H9 (cell line): Measurements from ENCODE around the gene SEPTIN7. TPM values are rescaled to one million over a fixed set of nuclear protein-coding genes. Genes with fewer than 3 reads are reported as not detected.
A peak's percentile ranks its signal among the peaks of the same experiment; 100 is the strongest.

Source experiments
- DNase-seq: peaks from one replicate; pipeline ENCODE4 v3.0.0-alpha.2; 2017
- H2AFZ ChIP-seq: one replicate; pipeline ENCODE4 v1.6.1; 2013; ENCODE audit warnings: mild to moderate bottlenecking, low read length, control low read depth, moderate library complexity
- H2AK5ac ChIP-seq: 2 replicates; pipeline ENCODE4 v1.6.1; 2013; ENCODE audit warnings: low read length, control low read depth, mixed read lengths; ENCODE audit not compliant: insufficient read length
- H2BK120ac ChIP-seq: one replicate; pipeline ENCODE4 v1.6.1; 2013; ENCODE audit warnings: low read depth, mild to moderate bottlenecking, low read length, control low read depth, inconsistent platforms; ENCODE audit not compliant: poor library complexity, severe bottlenecking
- H2BK12ac ChIP-seq: 2 replicates; pipeline ENCODE4 v1.6.1; 2013; ENCODE audit warnings: low read length, control low read depth, mixed read lengths, low read depth; ENCODE audit not compliant: insufficient read length
- H2BK15ac ChIP-seq: 2 replicates; pipeline ENCODE4 v1.6.1; 2013; ENCODE audit warnings: low read depth, low read length, control low read depth
- H2BK20ac ChIP-seq: one replicate; pipeline ENCODE4 v1.6.1; 2013; ENCODE audit warnings: low read depth, mild to moderate bottlenecking, low read length, control low read depth, inconsistent platforms; ENCODE audit not compliant: poor library complexity, severe bottlenecking
- H2BK5ac ChIP-seq: 2 replicates; pipeline ENCODE4 v1.6.1; 2013; ENCODE audit warnings: low read length, control low read depth, mixed read lengths; ENCODE audit not compliant: insufficient read length
- H3K14ac ChIP-seq: 2 replicates; pipeline ENCODE4 v1.6.1; 2013; ENCODE audit warnings: low read length, control low read depth; ENCODE audit not compliant: insufficient read depth
- H3K18ac ChIP-seq: 2 replicates; pipeline ENCODE4 v1.6.1; 2013; ENCODE audit warnings: low read depth, mild to moderate bottlenecking, mixed read lengths, low read length, control low read depth; ENCODE audit not compliant: insufficient read length
- H3K23ac ChIP-seq: 2 replicates; pipeline ENCODE4 v1.6.1; 2013; ENCODE audit warnings: low read length, control low read depth, mixed read lengths, low read depth; ENCODE audit not compliant: insufficient read length
- H3K23me2 ChIP-seq: 2 replicates; pipeline ENCODE4 v1.6.1; 2013; ENCODE audit warnings: low read depth, mild to moderate bottlenecking, mixed read lengths, low read length, control low read depth; ENCODE audit not compliant: insufficient read length, poor library complexity, severe bottlenecking
- H3K27ac ChIP-seq: 2 replicates; pipeline ENCODE4 v1.5.1; 2013; ENCODE audit warnings: low read length, control low read depth, mixed read lengths, low read depth; ENCODE audit not compliant: insufficient read length
- H3K27me3 ChIP-seq: 2 replicates; pipeline ENCODE4 v1.6.1; 2013; ENCODE audit warnings: low read length, control low read depth, inconsistent platforms; ENCODE audit not compliant: insufficient read depth
- H3K4ac ChIP-seq: 2 replicates; pipeline ENCODE4 v1.6.1; 2013; ENCODE audit warnings: low read depth, mild to moderate bottlenecking, control low read depth, inconsistent platforms, low read length, moderate library complexity
- H3K4me1 ChIP-seq: 2 replicates; pipeline ENCODE4 v1.6.1; 2013; ENCODE audit warnings: low read length, control low read depth, inconsistent platforms; ENCODE audit not compliant: insufficient read depth
- H3K4me2 ChIP-seq: 2 replicates; pipeline ENCODE4 v1.6.1; 2013; ENCODE audit warnings: low read length, control low read depth, mixed read lengths; ENCODE audit not compliant: insufficient read length, insufficient read depth
- H3K56ac ChIP-seq: 2 replicates; pipeline ENCODE4 v1.6.1; 2013; ENCODE audit warnings: low read depth, mild to moderate bottlenecking, mixed read lengths, low read length, control low read depth; ENCODE audit not compliant: insufficient read length
- H3K79me1 ChIP-seq: 2 replicates; pipeline ENCODE4 v1.6.1; 2013; ENCODE audit warnings: low read depth, mild to moderate bottlenecking, moderate library complexity, low read length, control low read depth, inconsistent platforms; ENCODE audit not compliant: insufficient read depth, poor library complexity, severe bottlenecking
- H3K79me2 ChIP-seq: 2 replicates; pipeline ENCODE4 v1.6.1; 2013; ENCODE audit warnings: low read length, control low read depth, inconsistent platforms; ENCODE audit not compliant: insufficient read depth
- H3K9ac ChIP-seq: 2 replicates; pipeline ENCODE4 v1.6.1; 2013; ENCODE audit warnings: low read length, control low read depth, mixed read lengths; ENCODE audit not compliant: insufficient read length; ENCODE audit errors: extremely low read depth
- H3K9me3 ChIP-seq: one replicate; pipeline ENCODE4 v1.6.1; 2013; ENCODE audit warnings: low read depth, low read length, inconsistent platforms; ENCODE audit not compliant: control insufficient read depth
- H3T11ph ChIP-seq: one replicate; pipeline ENCODE4 v1.6.1; 2013; ENCODE audit warnings: mild to moderate bottlenecking, low read length, control low read depth, inconsistent platforms
- H4K20me1 ChIP-seq: one replicate; pipeline ENCODE4 v1.6.1; 2013; ENCODE audit not compliant: control insufficient read depth, insufficient read length, insufficient read depth
- H4K5ac ChIP-seq: 2 replicates; pipeline ENCODE4 v1.6.1; 2013; ENCODE audit warnings: low read depth, mild to moderate bottlenecking, mixed read lengths, low read length, control low read depth; ENCODE audit not compliant: insufficient read length
- H4K8ac ChIP-seq: replicated peaks from 2 replicates; pipeline ENCODE4 v1.6.1; 2013; ENCODE audit warnings: low read length, control low read depth, mixed read lengths, low read depth; ENCODE audit not compliant: insufficient read length
- H4K91ac ChIP-seq: 2 replicates; pipeline ENCODE4 v1.6.1; 2013; ENCODE audit warnings: low read depth, mild to moderate bottlenecking, moderate library complexity, mixed read lengths, low read length, control low read depth; ENCODE audit not compliant: insufficient read length
- H3K27ac Mint-ChIP-seq, 3 experiments: 2 replicates in 2 of 3; 3 replicates in 1 of 3; pipeline ENCODE4 v1.8.0; 2020 to 2021; ENCODE audit warnings: mixed read lengths in 3 of 3, mild to moderate bottlenecking in 1 of 3, moderate library complexity in 1 of 3
- H3K27me3 Mint-ChIP-seq: 2 replicates; pipeline ENCODE4 v1.8.0; 2021; ENCODE audit warnings: low read depth, mild to moderate bottlenecking, moderate library complexity, mixed read lengths
- H3K36me3 Mint-ChIP-seq, 3 experiments: 2 replicates in 2 of 3; 3 replicates in 1 of 3; pipeline ENCODE4 v1.8.0; 2020 to 2021; ENCODE audit warnings: low read depth in 3 of 3, mixed read lengths in 3 of 3; ENCODE audit not compliant: insufficient read depth in 1 of 3
- H3K4me1 Mint-ChIP-seq, 2 experiments: 2 replicates each; pipeline ENCODE4 v1.8.0; 2020; ENCODE audit warnings: mixed read lengths in 2 of 2
- H3K4me3 Mint-ChIP-seq, 2 experiments: 2 replicates in 1 of 2; 3 replicates in 1 of 2; pipeline ENCODE4 v1.8.0; 2020 to 2021; ENCODE audit warnings: mild to moderate bottlenecking in 2 of 2, mixed read lengths in 2 of 2, moderate library complexity in 1 of 2
- H3K9me3 Mint-ChIP-seq, 2 experiments: 2 replicates in 1 of 2; 3 replicates in 1 of 2; pipeline ENCODE4 v1.8.0; 2020; ENCODE audit warnings: mild to moderate bottlenecking in 2 of 2, mixed read lengths in 2 of 2, moderate library complexity in 1 of 2
- CTCF ChIP-seq: fragments of 200-600 bp; sonication (generic); conservative IDR thresholded peaks from 3 replicates; pipeline ENCODE4 v1.8.0; 2021; ENCODE audit warnings: antibody characterized with exemption, mild to moderate bottlenecking
- WGBS: extraction: QIAGEN DNeasy Blood & Tissue Kit; methylation state at CpG from one replicate; pipeline ENCODE4 v1.1.7; 2013; ENCODE audit warnings: missing lambda C conversion rate, low lambda C conversion rate, mixed read lengths; ENCODE audit not compliant: insufficient read length; ENCODE audit errors: extremely low coverage; 5-methylcytosine and 5-hydroxymethylcytosine counted together
- total RNA-seq: library from RNA; stranded (reverse); gene quantifications from 2 replicates; pipeline ENCODE4 v1.2.1, GENCODE V29; 2021

SEPTIN7 gene
- total RNA-seq, 1 experiment from 2014 or later: 184 TPM

- H4K91ac ChIP-seq: no peak overlapping the region
- peaks cover 7 to 20% of the 10 kb centered on the region in 2 experiments; a peak in 4 of 5 replicates for H3K9me3 Mint-ChIP-seq
- no peak for DNase-seq
- no peaks in the 10 kb centered on the region for H3K27me3 ChIP-seq
- no peak overlapping the region for H3K27ac ChIP-seq
- peaks cover 7% of the 10 kb centered on the region for H3K79me1 ChIP-seq
- no CpG with 5 or more reads among the region's 2 CpGs for WGBS
- H3K27me3 Mint-ChIP-seq: no peaks in the 10 kb centered on the region
- H3K56ac ChIP-seq: no peak overlapping the region
- peak overlapping the region in 1 of 3 experiments; percentile 9; a peak in 1 of 7 replicates for H3K27ac Mint-ChIP-seq
- no peak overlapping the region for H3T11ph ChIP-seq
- H3K79me2 ChIP-seq: peaks cover 43% of the 10 kb centered on the region; the same call in 1 of the 2 replicates
- H3K36me3 Mint-ChIP-seq: peaks cover 0 to 20% (median 11%) of the 10 kb centered on the region in 3 experiments; a peak in 5 of 7 replicates
- H3K4me3 Mint-ChIP-seq: no peak overlapping the region
- H2BK20ac ChIP-seq: no peak overlapping the region
- no peak overlapping the region for H3K4me2 ChIP-seq
- no peak overlapping the region for H4K8ac ChIP-seq
- no peaks in the 10 kb centered on the region for H3K23me2 ChIP-seq
- no peaks in the 10 kb centered on the region for H3K9me3 ChIP-seq
- no peak for TF ChIP-seq CTCF
- no peak overlapping the region for H2BK5ac ChIP-seq
- no peak overlapping the region for H2BK15ac ChIP-seq
- no peak overlapping the region for H2BK12ac ChIP-seq
- no peak overlapping the region for H3K18ac ChIP-seq
- H2AK5ac ChIP-seq: no peak overlapping the region
- no peak overlapping the region for H3K14ac ChIP-seq
- H3K9ac ChIP-seq: no peak overlapping the region
- H3K4me1 ChIP-seq: no peaks in the 10 kb centered on the region; the same call in 1 of the 2 replicates
- H3K23ac ChIP-seq: no peak overlapping the region
- no peaks in the 10 kb centered on the region for H4K20me1 ChIP-seq
- peaks cover 43 to 49% of the 10 kb centered on the region in 2 experiments for H3K4me1 Mint-ChIP-seq
- H3K4ac ChIP-seq: no peak overlapping the region
- no peak overlapping the region for H2AFZ ChIP-seq
- H2BK120ac ChIP-seq: no peak overlapping the region
- H4K5ac ChIP-seq: no peak overlapping the region
These were observed 16.3 kb downstream of the SEPTIN7 start for GRCh38 chr7:35817181-35817580.
